Sigmoid colon (tissue), 4 donors: Measurements from ENCODE around the gene RASA2.

ENCODE experiments used
- POLR2A ChIP-seq, 2 donors: fragments of 450-650 bp; IDR thresholded peaks; one replicate each; pipeline ENCODE4 v1.6.1; 2016; ENCODE audit warnings: antibody characterized with exemption in 2 of 2, mild to moderate bottlenecking in 2 of 2, moderate library complexity in 2 of 2
- POLR2AphosphoS5 ChIP-seq, 4 donors: sonication (generic); formaldehyde crosslinking; IDR thresholded peaks; one replicate each; pipeline ENCODE4 v1.6.1; 2017; ENCODE audit warnings: antibody characterized with exemption in 4 of 4
- TF ChIP-seq, protein P1 (sequence below), 4 experiments: fragments of 450-650 bp in 3 of 4; fragments of 200-600 bp in 1 of 4; IDR thresholded peaks; one replicate each; pipeline ENCODE4 v1.5.1; 2016 to 2019; ENCODE audit warnings: antibody characterized with exemption in 4 of 4, mild to moderate bottlenecking in 3 of 4, moderate library complexity in 2 of 4

- TF ChIP-seq POLR2A (IDR thresholded peaks at IDR 0.05) (no peak), POLR2AphosphoS5 (IDR thresholded peaks at IDR 0.05) (no peak)
- TF ChIP-seq, protein P1, sequence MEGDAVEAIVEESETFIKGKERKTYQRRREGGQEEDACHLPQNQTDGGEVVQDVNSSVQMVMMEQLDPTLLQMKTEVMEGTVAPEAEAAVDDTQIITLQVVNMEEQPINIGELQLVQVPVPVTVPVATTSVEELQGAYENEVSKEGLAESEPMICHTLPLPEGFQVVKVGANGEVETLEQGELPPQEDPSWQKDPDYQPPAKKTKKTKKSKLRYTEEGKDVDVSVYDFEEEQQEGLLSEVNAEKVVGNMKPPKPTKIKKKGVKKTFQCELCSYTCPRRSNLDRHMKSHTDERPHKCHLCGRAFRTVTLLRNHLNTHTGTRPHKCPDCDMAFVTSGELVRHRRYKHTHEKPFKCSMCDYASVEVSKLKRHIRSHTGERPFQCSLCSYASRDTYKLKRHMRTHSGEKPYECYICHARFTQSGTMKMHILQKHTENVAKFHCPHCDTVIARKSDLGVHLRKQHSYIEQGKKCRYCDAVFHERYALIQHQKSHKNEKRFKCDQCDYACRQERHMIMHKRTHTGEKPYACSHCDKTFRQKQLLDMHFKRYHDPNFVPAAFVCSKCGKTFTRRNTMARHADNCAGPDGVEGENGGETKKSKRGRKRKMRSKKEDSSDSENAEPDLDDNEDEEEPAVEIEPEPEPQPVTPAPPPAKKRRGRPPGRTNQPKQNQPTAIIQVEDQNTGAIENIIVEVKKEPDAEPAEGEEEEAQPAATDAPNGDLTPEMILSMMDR (IDR thresholded peaks at IDR 0.05): no peak
Observed at GRCh38 chr3:141446737-141447136, 40.1 kb upstream of the RASA2 start.
